Mucosa of rectum (tissue), 2 donors: ENCODE measurements around the gene SV2B.

ENCODE experiments used
- H3K27ac ChIP-seq, 2 donors: one replicate each; pipeline ENCODE4 v1.7.0; 2013; ENCODE audit warnings: inconsistent platforms in 2 of 2, low read depth in 2 of 2, low read length in 2 of 2
- H3K27me3 ChIP-seq, 2 donors: one replicate each; pipeline ENCODE4 v1.7.0; 2013; ENCODE audit warnings: low read length in 2 of 2; ENCODE audit not compliant: control insufficient read depth in 2 of 2, insufficient read depth in 2 of 2
- H3K36me3 ChIP-seq, 2 donors: one replicate each; pipeline ENCODE4 v1.7.0; 2013; ENCODE audit warnings: low read length in 2 of 2; ENCODE audit not compliant: control insufficient read depth in 2 of 2, insufficient read depth in 2 of 2
- H3K4me1 ChIP-seq, 2 donors: one replicate each; pipeline ENCODE4 v1.7.0; 2013; ENCODE audit warnings: low read length in 2 of 2, mild to moderate bottlenecking in 1 of 2; ENCODE audit not compliant: control insufficient read depth in 2 of 2, insufficient read depth in 2 of 2
- H3K4me3 ChIP-seq, 2 donors: one replicate each; pipeline ENCODE4 v1.7.0; 2013; ENCODE audit warnings: low read length in 2 of 2
- H3K9ac ChIP-seq, 2 donors: one replicate each; pipeline ENCODE4 v1.7.0; 2013; ENCODE audit warnings: low read length in 2 of 2, low read depth in 1 of 2, mild to moderate bottlenecking in 1 of 2
- H3K9me3 ChIP-seq, 2 donors: one replicate each; pipeline ENCODE4 v1.7.0; 2013; ENCODE audit warnings: low read length in 2 of 2; ENCODE audit not compliant: control insufficient read depth in 2 of 2
- donor health status: healthy.
- donor health status: Normal muscosa, but diverticular disease.

Gene SV2B

DNA sequence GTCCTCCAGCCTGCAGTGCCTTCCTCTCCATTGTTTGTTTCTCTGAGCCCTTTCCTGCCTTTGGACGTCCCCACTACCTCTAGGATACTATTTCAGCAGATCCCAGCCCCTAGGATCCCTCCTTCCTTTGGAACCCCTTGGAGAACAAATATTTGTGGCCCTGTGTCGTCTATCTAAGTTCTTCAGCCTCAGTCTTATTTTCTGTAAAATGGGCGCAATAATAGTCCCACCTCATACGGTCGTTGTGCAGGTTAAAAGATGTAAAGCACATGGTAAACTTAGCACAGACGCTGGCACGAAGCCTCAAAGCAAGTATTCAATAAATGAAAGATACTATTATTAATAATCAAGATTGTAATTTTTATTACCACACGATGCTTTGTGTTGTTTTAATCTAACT lies 122.0 kb downstream of the SV2B start:
- Histone ChIP-seq H3K9ac (no peak overlapping the region), H3K27me3 (no peaks in the 10 kb centered on the region)

GRCh38 chr15:91223863-91224262 lies 123.8 kb downstream of the SV2B start:
- Histone ChIP-seq H3K9ac (no peak overlapping the region), H3K9me3 (no peaks in the 10 kb centered on the region), H3K27ac (no peak overlapping the region), H3K4me1 (no peaks in the 10 kb centered on the region), H3K27me3 (no peaks in the 10 kb centered on the region), H3K4me3 (no peak overlapping the region), H3K36me3 (no peaks in the 10 kb centered on the region)

More for the DNA sequence above, 122.0 kb downstream of the SV2B start:
- H3K36me3 ChIP-seq: no peaks in the 10 kb centered on the region
- no peaks in the 10 kb centered on the region for H3K9me3 ChIP-seq
- no peak overlapping the region for H3K4me3 ChIP-seq
- no peaks in the 10 kb centered on the region for H3K4me1 ChIP-seq
- no peak overlapping the region for H3K27ac ChIP-seq

DNA sequence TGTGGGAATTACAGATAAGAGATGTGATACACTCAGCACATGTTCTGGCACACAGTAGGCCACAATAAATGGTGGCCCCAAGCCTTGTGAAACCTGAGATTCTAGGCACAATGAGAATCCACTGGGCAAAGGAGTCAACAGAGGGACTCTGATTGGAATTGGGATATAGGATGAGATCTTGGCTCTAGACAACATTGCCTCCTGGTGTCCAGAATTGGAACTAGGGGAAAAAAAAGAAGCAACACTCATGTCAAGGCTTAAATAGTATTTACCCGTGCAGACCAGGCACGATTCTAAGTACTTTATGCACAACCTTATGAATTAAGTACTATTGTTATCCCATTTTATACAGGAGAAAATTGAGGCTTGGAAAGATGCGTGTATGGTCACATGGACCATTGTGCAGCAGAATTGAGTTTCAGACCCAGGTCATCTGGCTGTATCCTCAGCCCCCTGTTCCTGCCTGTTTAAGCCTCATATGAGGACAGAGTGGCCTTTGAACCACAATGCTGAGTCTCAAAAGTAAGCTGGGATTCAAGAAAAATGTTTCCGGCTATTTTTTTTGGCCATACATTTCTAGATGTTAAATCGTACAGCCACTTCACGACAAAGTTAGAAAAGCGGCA lies 124.8 kb downstream of the SV2B start:
- no peak overlapping the region for H3K9ac ChIP-seq
- no peaks in the 10 kb centered on the region for H3K36me3 ChIP-seq
- H3K4me1 ChIP-seq: no peaks in the 10 kb centered on the region
- no peak overlapping the region for H3K4me3 ChIP-seq
- no peaks in the 10 kb centered on the region for H3K27me3 ChIP-seq
- no peaks in the 10 kb centered on the region for H3K9me3 ChIP-seq
- no peak overlapping the region for H3K27ac ChIP-seq

DNA sequence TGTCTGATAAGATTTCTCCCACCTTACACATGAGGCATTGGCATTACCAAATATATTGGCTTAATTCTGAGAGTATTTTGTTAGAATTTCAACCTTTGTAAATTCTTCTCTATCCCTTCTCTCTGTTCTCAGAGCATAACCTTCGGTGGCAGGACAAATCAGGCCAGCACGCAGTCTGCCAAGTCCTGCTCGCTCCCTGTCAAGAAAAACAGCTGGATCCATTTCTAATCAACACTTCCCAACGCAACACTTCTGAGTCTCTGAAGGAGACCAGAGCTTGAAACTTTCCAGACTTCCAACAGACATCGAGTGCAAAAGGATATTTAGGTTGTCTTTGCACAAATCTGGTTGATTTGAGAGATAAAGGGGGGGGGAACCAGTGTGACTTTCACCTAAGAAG lies 125.7 kb downstream of the SV2B start:
- H3K27me3 ChIP-seq: no peaks in the 10 kb centered on the region
- no peaks in the 10 kb centered on the region for H3K36me3 ChIP-seq
- H3K4me3 ChIP-seq: no peak overlapping the region
- H3K4me1 ChIP-seq: no peaks in the 10 kb centered on the region
- H3K9ac ChIP-seq: no peak overlapping the region
- H3K9me3 ChIP-seq: no peaks in the 10 kb centered on the region
- no peak overlapping the region for H3K27ac ChIP-seq

DNA sequence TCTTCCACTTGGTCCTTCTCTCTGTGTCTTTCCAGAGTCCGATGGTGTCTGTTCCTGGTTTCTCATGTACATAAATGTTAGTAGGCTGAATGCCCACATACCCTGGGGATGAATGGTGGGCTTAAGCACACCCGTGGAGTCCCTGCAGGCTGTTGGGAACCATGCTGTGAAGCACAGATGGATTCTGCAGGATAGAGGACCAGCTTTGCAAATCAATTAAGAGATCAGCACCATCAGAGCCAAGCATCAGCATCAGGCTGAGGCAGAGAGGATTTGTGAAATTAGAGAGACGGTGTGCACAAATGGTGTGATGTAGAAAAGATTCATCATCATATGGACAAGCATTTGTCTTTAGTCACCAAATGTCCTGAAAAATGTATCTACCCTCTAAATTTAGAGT lies 127.1 kb downstream of the SV2B start:
- Histone ChIP-seq H3K9me3 (no peaks in the 10 kb centered on the region), H3K27ac (no peak overlapping the region), H3K27me3 (no peaks in the 10 kb centered on the region), H3K9ac (no peak overlapping the region), H3K4me1 (no peaks in the 10 kb centered on the region), H3K36me3 (no peaks in the 10 kb centered on the region), H3K4me3 (no peak overlapping the region)

- H3K4me1 ChIP-seq: no peaks in the 10 kb centered on the region
- H3K27ac ChIP-seq: no peak overlapping the region
- H3K9me3 ChIP-seq: no peaks in the 10 kb centered on the region
- no peaks in the 10 kb centered on the region for H3K27me3 ChIP-seq
- H3K36me3 ChIP-seq: no peaks in the 10 kb centered on the region
- no peak overlapping the region for H3K4me3 ChIP-seq
- no peak overlapping the region for H3K9ac ChIP-seq
Measured at GRCh38 chr15:91227766-91228165, 127.7 kb downstream of the SV2B start.

DNA sequence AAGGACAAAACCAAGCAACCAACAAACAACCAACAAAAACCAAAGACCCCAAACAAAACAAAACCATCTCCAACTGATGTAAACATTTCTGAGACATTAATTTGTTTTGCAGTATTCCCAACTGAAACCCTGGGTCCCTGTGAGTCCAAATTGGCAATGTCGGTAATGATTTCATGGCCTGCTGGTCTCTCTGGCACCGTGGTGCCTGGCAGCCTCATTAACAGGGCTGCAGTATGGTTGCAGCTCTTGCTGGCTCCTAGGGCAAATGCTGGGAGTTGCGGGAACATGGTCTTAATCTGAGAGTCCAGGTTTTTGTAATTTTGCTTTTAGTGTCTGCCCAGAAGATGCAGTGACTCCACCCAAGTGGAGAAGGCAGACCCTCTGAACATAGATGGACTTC lies 128.3 kb downstream of the SV2B start:
- Histone ChIP-seq H3K27ac (no peak overlapping the region), H3K9ac (no peak overlapping the region), H3K4me3 (no peak overlapping the region), H3K4me1 (no peaks in the 10 kb centered on the region), H3K9me3 (no peaks in the 10 kb centered on the region), H3K27me3 (no peaks in the 10 kb centered on the region), H3K36me3 (no peaks in the 10 kb centered on the region)

DNA sequence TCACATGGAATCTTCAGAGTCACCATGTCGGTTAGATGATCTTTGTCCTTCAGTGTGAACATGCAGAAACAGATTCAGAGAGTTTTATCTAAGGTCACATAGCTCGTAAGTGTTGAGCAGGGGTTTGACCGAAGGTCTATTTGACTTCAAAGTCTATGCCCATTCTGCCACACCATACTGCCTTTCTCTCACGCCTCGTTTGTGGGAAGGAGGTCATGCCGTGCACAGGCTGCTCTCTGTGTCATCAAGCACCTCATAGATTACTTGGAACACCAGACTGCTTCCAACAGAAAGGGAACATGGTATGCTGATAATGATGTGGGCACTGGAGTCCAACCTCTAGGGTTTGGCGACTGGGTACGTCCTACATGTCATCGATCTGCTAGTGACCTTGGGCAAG lies 128.8 kb downstream of the SV2B start:
- Histone ChIP-seq H3K27me3 (no peaks in the 10 kb centered on the region), H3K27ac (no peak overlapping the region)

DNA sequence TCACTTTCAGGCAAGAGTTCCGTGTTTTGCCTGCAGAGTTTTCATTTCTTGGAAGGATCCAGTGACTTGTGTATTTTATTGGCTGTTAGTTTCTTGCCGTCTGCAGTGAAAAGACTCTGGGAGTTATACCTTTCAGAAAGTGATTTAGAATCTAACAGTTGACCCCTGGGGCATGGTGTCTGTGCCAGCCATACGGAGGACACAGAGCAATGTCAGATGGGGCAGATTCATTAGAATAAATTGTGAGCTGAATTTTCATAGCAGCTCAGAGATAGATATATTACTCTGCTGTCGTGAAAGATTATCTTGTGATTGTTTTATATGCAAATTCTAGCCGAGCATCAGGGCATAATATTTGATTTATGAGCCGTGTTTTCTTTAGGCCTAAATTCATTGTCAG lies 131.6 kb downstream of the SV2B start:
- Histone ChIP-seq H3K27me3 (peaks cover 0 to 2% of the 10 kb centered on the region in 2 donors), H3K27ac (no peak overlapping the region), H3K9me3 (no peaks in the 10 kb centered on the region), H3K9ac (no peak overlapping the region), H3K4me3 (no peak overlapping the region), H3K36me3 (no peaks in the 10 kb centered on the region), H3K4me1 (no peaks in the 10 kb centered on the region)

More for the DNA sequence above, 128.8 kb downstream of the SV2B start:
- no peak overlapping the region for H3K4me3 ChIP-seq
- H3K9me3 ChIP-seq: no peaks in the 10 kb centered on the region
- H3K4me1 ChIP-seq: no peaks in the 10 kb centered on the region
- no peak overlapping the region for H3K9ac ChIP-seq
- no peaks in the 10 kb centered on the region for H3K36me3 ChIP-seq

- H3K4me1 ChIP-seq: no peaks in the 10 kb centered on the region
- H3K9me3 ChIP-seq: no peaks in the 10 kb centered on the region
- no peak overlapping the region for H3K4me3 ChIP-seq
- H3K9ac ChIP-seq: no peak overlapping the region
- H3K27me3 ChIP-seq: peaks cover 2 to 3% of the 10 kb centered on the region in 2 donors
- no peaks in the 10 kb centered on the region for H3K36me3 ChIP-seq
- H3K27ac ChIP-seq: no peak overlapping the region
Measured at GRCh38 chr15:91234759-91235158, 134.7 kb downstream of the SV2B start.

DNA sequence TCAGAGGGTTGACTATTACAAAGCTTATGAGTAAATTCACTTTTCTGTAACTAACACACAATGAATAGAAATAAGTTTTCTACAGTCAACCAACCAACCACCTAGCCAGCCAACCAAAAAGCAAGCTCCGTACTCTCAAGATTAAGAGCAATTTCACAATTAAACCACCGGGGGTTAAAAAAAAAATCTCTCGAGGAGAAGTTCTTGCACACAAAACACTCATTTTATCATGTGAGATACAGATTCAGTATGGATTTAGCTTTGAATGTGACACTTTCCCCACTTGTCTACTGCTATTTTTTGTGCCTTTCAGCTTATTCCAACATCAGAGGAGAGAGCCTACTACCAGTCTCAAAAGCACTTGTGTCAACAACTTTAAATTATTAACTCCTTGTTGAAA lies 135.3 kb downstream of the SV2B start:
- no peaks in the 10 kb centered on the region for H3K4me1 ChIP-seq
- no peak overlapping the region for H3K4me3 ChIP-seq
- peaks cover 2 to 3% of the 10 kb centered on the region in 2 donors for H3K27me3 ChIP-seq
- no peaks in the 10 kb centered on the region for H3K36me3 ChIP-seq
- H3K9ac ChIP-seq: no peak overlapping the region
- H3K9me3 ChIP-seq: no peaks in the 10 kb centered on the region
- H3K27ac ChIP-seq: no peak overlapping the region
